Transverse colon (tissue), 4 donors: Measurements from ENCODE around the gene ZNF296. TPM values are rescaled to one million over a fixed set of nuclear protein-coding genes. Genes with fewer than 3 reads are reported as not detected.
"Not testable (repeated sequence)": the region's sequence is repeated elsewhere in the genome, so short reads cannot be mapped to it uniquely, and the experiment has no call there.

Experiments used
- DNase-seq: peaks from one replicate; pipeline ENCODE4 v3.0.0-alpha.2; 2019
- H3K27ac ChIP-seq, 4 donors: fragments of 200-600 bp; sonication (generic); 2 replicates each; pipeline ENCODE4 v1.5.1; 2016 to 2018; ENCODE audit warnings: inconsistent platforms in 4 of 4
- H3K27me3 ChIP-seq: fragments of 200-600 bp; sonication (generic); 2 replicates; pipeline ENCODE4 v1.5.1; 2017; ENCODE audit warnings: inconsistent platforms
- H3K36me3 ChIP-seq, 4 donors: fragments of 200-600 bp; sonication (generic); 2 replicates each; pipeline ENCODE4 v1.5.1; 2017 to 2019; ENCODE audit warnings: inconsistent platforms in 4 of 4
- H3K4me1 ChIP-seq, 4 donors: fragments of 200-600 bp; sonication (generic); 2 replicates each; pipeline ENCODE4 v1.5.1; 2017 to 2020; ENCODE audit warnings: inconsistent platforms in 4 of 4
- H3K4me3 ChIP-seq, 4 donors: fragments of 200-600 bp; sonication (generic); 1 replicate in 1 of 4; 2 replicates in 3 of 4; pipeline versions ENCODE4 v1.5.1 to v1.6.1; 2017 to 2019; ENCODE audit warnings: inconsistent platforms in 4 of 4
- H3K9me3 ChIP-seq, 2 donors: fragments of 200-600 bp; sonication (generic); 2 replicates each; pipeline ENCODE4 v1.5.1; 2017 to 2019; ENCODE audit warnings: inconsistent platforms in 2 of 2
- CTCF ChIP-seq, 5 experiments: fragments of 200-600 bp in 3 of 5; fragments of 450-650 bp in 2 of 5; sonication (generic) in 3 of 5; IDR thresholded peaks; 1 replicate in 2 of 5; 2 replicates in 3 of 5; pipeline ENCODE4 v1.5.1; 2016 to 2017; ENCODE audit warnings: antibody characterized with exemption in 5 of 5, inconsistent platforms in 3 of 5, mild to moderate bottlenecking in 2 of 5, moderate library complexity in 1 of 5
- EP300 ChIP-seq: sonication (generic); formaldehyde crosslinking; IDR thresholded peaks from one replicate; pipeline ENCODE4 v1.6.1; 2017; ENCODE audit warnings: antibody characterized with exemption, low read depth
- POLR2A ChIP-seq: fragments of 450-650 bp; IDR thresholded peaks from one replicate; pipeline ENCODE4 v1.6.1; 2016; ENCODE audit warnings: antibody characterized with exemption, mild to moderate bottlenecking, moderate library complexity
- POLR2AphosphoS5 ChIP-seq, 3 donors: sonication (generic); formaldehyde crosslinking; IDR thresholded peaks; one replicate each; pipeline ENCODE4 v1.6.1; 2016; ENCODE audit warnings: antibody characterized with exemption in 3 of 3
- WGBS, 2 donors: methylation state at CpG; one replicate each; pipeline ENCODE4 v1.1.5; 2018; ENCODE audit warnings: low coverage in 1 of 2; 5-methylcytosine and 5-hydroxymethylcytosine counted together
- in situ Hi-C, 4 donors: fragments of 200-750 bp; cut with MboI; loops; one replicate each; pipeline versions ENCODE4 v1.15.0 to v1.15.1; 2017; ENCODE audit warnings: low sequenced_read_pairs in 3 of 4, low pct_ligation_motif_present in 1 of 4, low pct_unique_long_range_greater_than_20kb in 1 of 4
- intact Hi-C: fragments of 100-400 bp; cut with DNase I; formaldehyde crosslinking; loops from one replicate; pipeline ENCODE4 v1.15.1; 2023; ENCODE audit warnings: low total_unique reads
- total RNA-seq, 4 donors: library from RNA; depleted of rRNA; stranded (reverse); fragments of >200 nt; gene quantifications; one replicate each; pipeline ENCODE4 v1.1.0, GENCODE V29; 2016

The ZNF296 gene
- total RNA-seq, 4 donors from 2014 or later = 0.75 to 5.8 (median 3.5) TPM

- in situ Hi-C loops (no loop called here), intact Hi-C loops (loop anchor here (10.0 kb wide), 1 partner anchor 237 kb away; the partner anchor contains the start of gene KLC3)
- Histone ChIP-seq H3K4me1 (peaks cover 12 to 38% (median 30%) of the 10 kb centered on the region in 4 donors), H3K27ac (no peak overlapping the region), H3K27me3 (no peaks in the 10 kb centered on the region), H3K4me3 (no peak overlapping the region), H3K36me3 (no peaks in the 10 kb centered on the region), H3K9me3 (no peaks in the 10 kb centered on the region)
- TF ChIP-seq EP300 (no peak), POLR2A (no peak), POLR2AphosphoS5 (IDR thresholded peaks at IDR 0.05) (no peak), CTCF (IDR thresholded peaks at IDR 0.05) (no peak)
- no peak for DNase-seq
- WGBS, 2 donors = 76 to 86% methylated on average over 9 to 12 of the region's 12 CpGs
These were observed 31.4 kb upstream of the ZNF296 start for GRCh38 chr19:45107621-45108150.

- in situ Hi-C loops, H3K27ac ChIP-seq, DNase-seq, H3K9me3 ChIP-seq, H3K36me3 ChIP-seq, H3K4me3 ChIP-seq, H3K27me3 ChIP-seq: not testable (repeated sequence)
- intact Hi-C loops = loop anchor here (10.0 kb wide), 1 partner anchor 238 kb away; the partner anchor contains the start of gene KLC3
- peaks cover 5 to 32% (median 26%) of the 10 kb centered on the region in 4 donors for H3K4me1 ChIP-seq
- 90 to 100% methylated on average over 2 to 11 of the region's 11 CpGs for WGBS, 2 donors
These were observed 30.1 kb upstream of the ZNF296 start for GRCh38 chr19:45106363-45106762.

GRCh38 chr19:45104658-45105349 lies 28.5 kb upstream of the ZNF296 start:
- Histone ChIP-seq H3K36me3 (no peaks in the 10 kb centered on the region), H3K27me3 (no peaks in the 10 kb centered on the region), H3K27ac (peak overlapping the region in 2 of 4 donors; percentile 7 to 31), H3K4me1 (peaks cover 5 to 41% (median 27%) of the 10 kb centered on the region in 4 donors), H3K4me3 (no peak overlapping the region), H3K9me3 (no peaks in the 10 kb centered on the region)
- 68% methylated on average over 13 of the region's 16 CpGs; no CpG with 5 or more reads in 1 of the 2 donors for WGBS, 2 donors
- DNase-seq = no peak
- intact Hi-C loops = loop anchor here (10.0 kb wide), 1 partner anchor 240 kb away; the partner anchor contains the start of gene KLC3
- in situ Hi-C loops = no loop called here
- TF ChIP-seq CTCF (IDR thresholded peaks at IDR 0.05) (no peak), POLR2AphosphoS5 (IDR thresholded peaks at IDR 0.05) (no peak), POLR2A (no peak), EP300 (no peak)

- H3K27ac ChIP-seq = peak overlapping the region in 3 of 4 donors; percentile 0 to 31 (median 7)
- DNase-seq = no peak
- peaks cover 5 to 45% (median 29%) of the 10 kb centered on the region in 4 donors for H3K4me1 ChIP-seq
- in situ Hi-C loops (no loop called here), intact Hi-C loops (loop anchor here (10.0 kb wide), 1 partner anchor 241 kb away; the partner anchor contains the start of gene KLC3)
- H3K27me3 ChIP-seq = no peaks in the 10 kb centered on the region
- H3K36me3 ChIP-seq = no peaks in the 10 kb centered on the region
- TF ChIP-seq EP300 (no peak), POLR2A (no peak), CTCF (IDR thresholded peaks at IDR 0.05) (no peak), POLR2AphosphoS5 (IDR thresholded peaks at IDR 0.05) (no peak)
- WGBS, 2 donors = 11 to 40% methylated on average over 5 to 26 of the region's 26 CpGs
- H3K9me3 ChIP-seq = no peaks in the 10 kb centered on the region
- no peak overlapping the region for H3K4me3 ChIP-seq
These were observed 27.4 kb upstream of the ZNF296 start for GRCh38 chr19:45103508-45104319.
